NCI-H1436 (cell line): ENCODE measurements around the gene NKAPL.
"Not testable (repeated sequence)": the region's sequence is repeated elsewhere in the genome, so short reads cannot be mapped to it uniquely, and the experiment has no call there.

Experiments used
- DNase-seq: peaks from one replicate; lab custom pipeline; 2025; lab: John Stamatoyannopoulos, UW

The NKAPL gene

DNA sequence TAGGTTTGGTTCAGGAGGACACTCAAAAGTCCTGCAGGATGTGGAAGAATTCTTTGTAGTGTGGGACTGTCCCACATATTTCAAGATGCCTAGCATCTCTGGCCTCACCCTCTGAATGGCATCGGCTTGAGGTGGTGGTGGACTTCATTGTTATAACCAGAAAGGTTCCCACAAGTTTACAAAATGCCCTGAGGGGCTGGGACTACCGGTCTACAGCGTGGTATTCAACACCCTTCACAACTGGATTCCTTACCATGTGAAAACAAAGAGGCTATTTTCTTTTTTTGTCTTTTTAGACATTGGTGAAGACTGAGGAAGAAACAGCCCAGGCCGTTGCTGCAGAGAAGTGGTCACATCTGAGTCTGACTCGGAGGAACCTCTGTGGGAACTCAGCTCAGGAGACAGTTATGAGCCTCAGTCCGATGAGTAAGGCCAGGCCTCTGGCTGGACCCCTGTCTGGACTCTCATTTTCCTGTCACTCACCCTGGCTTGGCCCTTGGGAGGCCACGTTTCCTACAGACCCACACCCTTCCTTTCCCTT is 37.5 kb downstream of the NKAPL start:
- no peak for DNase-seq

DNA sequence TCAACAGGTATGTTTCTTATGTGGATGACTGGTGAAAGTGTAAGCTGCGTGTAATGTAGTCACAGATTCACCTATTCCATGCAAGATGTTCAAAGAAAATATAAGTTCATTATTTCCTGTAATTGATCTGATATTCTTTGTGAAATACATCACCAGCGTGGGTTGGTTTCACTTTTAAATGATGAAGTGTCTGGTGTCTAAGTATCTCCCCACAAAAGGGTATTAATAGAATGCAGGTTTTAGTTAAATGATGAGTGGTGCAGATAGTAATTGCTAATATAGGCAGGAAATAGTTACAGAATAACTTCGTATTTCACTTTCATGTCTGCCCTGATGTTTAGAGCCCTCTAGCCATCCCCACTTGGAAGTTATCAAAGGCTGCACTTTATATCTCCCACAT is 44.5 kb downstream of the NKAPL start:
- DNase-seq, result no peak

DNA sequence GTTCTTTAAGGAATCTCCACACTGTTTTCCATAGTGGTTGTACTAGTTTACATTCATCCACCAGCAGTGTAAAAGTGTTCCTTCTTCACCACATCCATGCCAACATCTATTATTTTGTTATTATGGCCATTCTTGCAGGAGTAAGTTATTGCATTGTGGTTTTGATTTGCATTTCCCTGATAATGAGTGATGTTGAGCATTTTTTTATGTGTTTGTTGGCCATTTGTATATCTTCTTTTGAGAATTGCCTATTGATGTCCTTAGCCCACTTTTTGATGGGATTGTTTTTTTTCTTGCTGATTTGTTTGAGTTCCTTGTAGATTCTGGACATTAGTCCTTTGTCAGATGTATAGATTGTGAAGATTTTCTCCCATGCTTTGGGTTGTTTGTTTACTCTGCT is 47.3 kb downstream of the NKAPL start:
- DNase-seq, result not testable (repeated sequence)
